H9 (cell line): ENCODE results near the gene DAPK2. TPM values are rescaled to one million over a fixed set of nuclear protein-coding genes. Genes with fewer than 3 reads are reported as not detected.

Source experiments
- DNase-seq: peaks from one replicate; pipeline ENCODE4 v3.0.0-alpha.2; 2017
- H2AFZ ChIP-seq: one replicate; pipeline ENCODE4 v1.6.1; 2013; ENCODE audit warnings: mild to moderate bottlenecking, low read length, control low read depth, moderate library complexity
- H2AK5ac ChIP-seq: 2 replicates; pipeline ENCODE4 v1.6.1; 2013; ENCODE audit warnings: low read length, control low read depth, mixed read lengths; ENCODE audit not compliant: insufficient read length
- H2BK120ac ChIP-seq: one replicate; pipeline ENCODE4 v1.6.1; 2013; ENCODE audit warnings: low read depth, mild to moderate bottlenecking, low read length, control low read depth, inconsistent platforms; ENCODE audit not compliant: poor library complexity, severe bottlenecking
- H2BK12ac ChIP-seq: 2 replicates; pipeline ENCODE4 v1.6.1; 2013; ENCODE audit warnings: low read length, control low read depth, mixed read lengths, low read depth; ENCODE audit not compliant: insufficient read length
- H2BK15ac ChIP-seq: 2 replicates; pipeline ENCODE4 v1.6.1; 2013; ENCODE audit warnings: low read depth, low read length, control low read depth
- H2BK20ac ChIP-seq: one replicate; pipeline ENCODE4 v1.6.1; 2013; ENCODE audit warnings: low read depth, mild to moderate bottlenecking, low read length, control low read depth, inconsistent platforms; ENCODE audit not compliant: poor library complexity, severe bottlenecking
- H2BK5ac ChIP-seq: 2 replicates; pipeline ENCODE4 v1.6.1; 2013; ENCODE audit warnings: low read length, control low read depth, mixed read lengths; ENCODE audit not compliant: insufficient read length
- H3K14ac ChIP-seq: 2 replicates; pipeline ENCODE4 v1.6.1; 2013; ENCODE audit warnings: low read length, control low read depth; ENCODE audit not compliant: insufficient read depth
- H3K18ac ChIP-seq: 2 replicates; pipeline ENCODE4 v1.6.1; 2013; ENCODE audit warnings: low read depth, mild to moderate bottlenecking, mixed read lengths, low read length, control low read depth; ENCODE audit not compliant: insufficient read length
- H3K23ac ChIP-seq: 2 replicates; pipeline ENCODE4 v1.6.1; 2013; ENCODE audit warnings: low read length, control low read depth, mixed read lengths, low read depth; ENCODE audit not compliant: insufficient read length
- H3K23me2 ChIP-seq: 2 replicates; pipeline ENCODE4 v1.6.1; 2013; ENCODE audit warnings: low read depth, mild to moderate bottlenecking, mixed read lengths, low read length, control low read depth; ENCODE audit not compliant: insufficient read length, poor library complexity, severe bottlenecking
- H3K27ac ChIP-seq: 2 replicates; pipeline ENCODE4 v1.5.1; 2013; ENCODE audit warnings: low read length, control low read depth, mixed read lengths, low read depth; ENCODE audit not compliant: insufficient read length
- H3K27me3 ChIP-seq: 2 replicates; pipeline ENCODE4 v1.6.1; 2013; ENCODE audit warnings: low read length, control low read depth, inconsistent platforms; ENCODE audit not compliant: insufficient read depth
- H3K4ac ChIP-seq: 2 replicates; pipeline ENCODE4 v1.6.1; 2013; ENCODE audit warnings: low read depth, mild to moderate bottlenecking, control low read depth, inconsistent platforms, low read length, moderate library complexity
- H3K4me1 ChIP-seq: 2 replicates; pipeline ENCODE4 v1.6.1; 2013; ENCODE audit warnings: low read length, control low read depth, inconsistent platforms; ENCODE audit not compliant: insufficient read depth
- H3K4me2 ChIP-seq: 2 replicates; pipeline ENCODE4 v1.6.1; 2013; ENCODE audit warnings: low read length, control low read depth, mixed read lengths; ENCODE audit not compliant: insufficient read length, insufficient read depth
- H3K56ac ChIP-seq: 2 replicates; pipeline ENCODE4 v1.6.1; 2013; ENCODE audit warnings: low read depth, mild to moderate bottlenecking, mixed read lengths, low read length, control low read depth; ENCODE audit not compliant: insufficient read length
- H3K79me1 ChIP-seq: 2 replicates; pipeline ENCODE4 v1.6.1; 2013; ENCODE audit warnings: low read depth, mild to moderate bottlenecking, moderate library complexity, low read length, control low read depth, inconsistent platforms; ENCODE audit not compliant: insufficient read depth, poor library complexity, severe bottlenecking
- H3K79me2 ChIP-seq: 2 replicates; pipeline ENCODE4 v1.6.1; 2013; ENCODE audit warnings: low read length, control low read depth, inconsistent platforms; ENCODE audit not compliant: insufficient read depth
- H3K9ac ChIP-seq: 2 replicates; pipeline ENCODE4 v1.6.1; 2013; ENCODE audit warnings: low read length, control low read depth, mixed read lengths; ENCODE audit not compliant: insufficient read length; ENCODE audit errors: extremely low read depth
- H3K9me3 ChIP-seq: one replicate; pipeline ENCODE4 v1.6.1; 2013; ENCODE audit warnings: low read depth, low read length, inconsistent platforms; ENCODE audit not compliant: control insufficient read depth
- H3T11ph ChIP-seq: one replicate; pipeline ENCODE4 v1.6.1; 2013; ENCODE audit warnings: mild to moderate bottlenecking, low read length, control low read depth, inconsistent platforms
- H4K20me1 ChIP-seq: one replicate; pipeline ENCODE4 v1.6.1; 2013; ENCODE audit not compliant: control insufficient read depth, insufficient read length, insufficient read depth
- H4K5ac ChIP-seq: 2 replicates; pipeline ENCODE4 v1.6.1; 2013; ENCODE audit warnings: low read depth, mild to moderate bottlenecking, mixed read lengths, low read length, control low read depth; ENCODE audit not compliant: insufficient read length
- H4K8ac ChIP-seq: replicated peaks from 2 replicates; pipeline ENCODE4 v1.6.1; 2013; ENCODE audit warnings: low read length, control low read depth, mixed read lengths, low read depth; ENCODE audit not compliant: insufficient read length
- H4K91ac ChIP-seq: 2 replicates; pipeline ENCODE4 v1.6.1; 2013; ENCODE audit warnings: low read depth, mild to moderate bottlenecking, moderate library complexity, mixed read lengths, low read length, control low read depth; ENCODE audit not compliant: insufficient read length
- H3K27ac Mint-ChIP-seq, 3 experiments: 2 replicates in 2 of 3; 3 replicates in 1 of 3; pipeline ENCODE4 v1.8.0; 2020 to 2021; ENCODE audit warnings: mixed read lengths in 3 of 3, mild to moderate bottlenecking in 1 of 3, moderate library complexity in 1 of 3
- H3K27me3 Mint-ChIP-seq: 2 replicates; pipeline ENCODE4 v1.8.0; 2021; ENCODE audit warnings: low read depth, mild to moderate bottlenecking, moderate library complexity, mixed read lengths
- H3K36me3 Mint-ChIP-seq, 3 experiments: 2 replicates in 2 of 3; 3 replicates in 1 of 3; pipeline ENCODE4 v1.8.0; 2020 to 2021; ENCODE audit warnings: low read depth in 3 of 3, mixed read lengths in 3 of 3; ENCODE audit not compliant: insufficient read depth in 1 of 3
- H3K4me1 Mint-ChIP-seq, 2 experiments: 2 replicates each; pipeline ENCODE4 v1.8.0; 2020; ENCODE audit warnings: mixed read lengths in 2 of 2
- H3K4me3 Mint-ChIP-seq, 2 experiments: 2 replicates in 1 of 2; 3 replicates in 1 of 2; pipeline ENCODE4 v1.8.0; 2020 to 2021; ENCODE audit warnings: mild to moderate bottlenecking in 2 of 2, mixed read lengths in 2 of 2, moderate library complexity in 1 of 2
- H3K9me3 Mint-ChIP-seq, 2 experiments: 2 replicates in 1 of 2; 3 replicates in 1 of 2; pipeline ENCODE4 v1.8.0; 2020; ENCODE audit warnings: mild to moderate bottlenecking in 2 of 2, mixed read lengths in 2 of 2, moderate library complexity in 1 of 2
- WGBS: extraction: QIAGEN DNeasy Blood & Tissue Kit; methylation state at CpG from one replicate; pipeline ENCODE4 v1.1.7; 2013; ENCODE audit warnings: missing lambda C conversion rate, low lambda C conversion rate, mixed read lengths; ENCODE audit not compliant: insufficient read length; ENCODE audit errors: extremely low coverage; 5-methylcytosine and 5-hydroxymethylcytosine counted together
- total RNA-seq: library from RNA; stranded (reverse); gene quantifications from 2 replicates; pipeline ENCODE4 v1.2.1, GENCODE V29; 2021
- TF ChIP-seq, protein P1 (sequence below): fragments of 200-600 bp; sonication (generic); conservative IDR thresholded peaks from 3 replicates; pipeline ENCODE4 v1.8.0; 2021; ENCODE audit warnings: antibody characterized with exemption, mild to moderate bottlenecking

DAPK2 gene
- total RNA-seq, 1 experiment from 2014 or later, result 3.5 TPM

GRCh38 chr15:64095431-64095794, 49.1 kb upstream of the DAPK2 start:
- H3K9ac ChIP-seq, result no peak overlapping the region
- H3K18ac ChIP-seq, result no peak overlapping the region
- no peak overlapping the region for H2AFZ ChIP-seq
- H2BK20ac ChIP-seq, result no peak overlapping the region
- Mint-ChIP-seq H3K27ac (no peak overlapping the region), H3K27me3 (no peaks in the 10 kb centered on the region), H3K4me3 (peak overlapping the region; percentile 95 to 99), H3K9me3 (no peaks in the 10 kb centered on the region), H3K36me3 (peaks cover 1 to 4% (median 3%) of the 10 kb centered on the region in 3 experiments; a peak in 2 of 7 replicates), H3K4me1 (peaks cover 28 to 46% of the 10 kb centered on the region in 2 experiments)
- WGBS, result no CpG with 5 or more reads among the region's 4 CpGs
- H4K20me1 ChIP-seq, result no peaks in the 10 kb centered on the region
- peak overlapping the region; percentile 94 for H3K4me2 ChIP-seq
- no peaks in the 10 kb centered on the region for H3K4me1 ChIP-seq
- TF ChIP-seq, protein P1, sequence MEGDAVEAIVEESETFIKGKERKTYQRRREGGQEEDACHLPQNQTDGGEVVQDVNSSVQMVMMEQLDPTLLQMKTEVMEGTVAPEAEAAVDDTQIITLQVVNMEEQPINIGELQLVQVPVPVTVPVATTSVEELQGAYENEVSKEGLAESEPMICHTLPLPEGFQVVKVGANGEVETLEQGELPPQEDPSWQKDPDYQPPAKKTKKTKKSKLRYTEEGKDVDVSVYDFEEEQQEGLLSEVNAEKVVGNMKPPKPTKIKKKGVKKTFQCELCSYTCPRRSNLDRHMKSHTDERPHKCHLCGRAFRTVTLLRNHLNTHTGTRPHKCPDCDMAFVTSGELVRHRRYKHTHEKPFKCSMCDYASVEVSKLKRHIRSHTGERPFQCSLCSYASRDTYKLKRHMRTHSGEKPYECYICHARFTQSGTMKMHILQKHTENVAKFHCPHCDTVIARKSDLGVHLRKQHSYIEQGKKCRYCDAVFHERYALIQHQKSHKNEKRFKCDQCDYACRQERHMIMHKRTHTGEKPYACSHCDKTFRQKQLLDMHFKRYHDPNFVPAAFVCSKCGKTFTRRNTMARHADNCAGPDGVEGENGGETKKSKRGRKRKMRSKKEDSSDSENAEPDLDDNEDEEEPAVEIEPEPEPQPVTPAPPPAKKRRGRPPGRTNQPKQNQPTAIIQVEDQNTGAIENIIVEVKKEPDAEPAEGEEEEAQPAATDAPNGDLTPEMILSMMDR, result no peak
- DNase-seq, result no peak
- no peaks in the 10 kb centered on the region; the same call in 1 of the 2 replicates for H3K79me2 ChIP-seq
- no peak overlapping the region for H3K23ac ChIP-seq
- no peak overlapping the region for H2BK120ac ChIP-seq
- H3K23me2 ChIP-seq, result peaks cover 12% of the 10 kb centered on the region
- H2BK12ac ChIP-seq, result no peak overlapping the region
- H3K56ac ChIP-seq, result no peak overlapping the region
- H4K91ac ChIP-seq, result no peak overlapping the region
- no peaks in the 10 kb centered on the region for H3K9me3 ChIP-seq
- no peaks in the 10 kb centered on the region for H3K27me3 ChIP-seq
- no peak overlapping the region for H2AK5ac ChIP-seq
- H4K5ac ChIP-seq, result no peak overlapping the region
- no peak overlapping the region for H2BK5ac ChIP-seq
- no peak overlapping the region for H4K8ac ChIP-seq
- no peak overlapping the region for H3T11ph ChIP-seq
- no peak overlapping the region for H2BK15ac ChIP-seq
- H3K79me1 ChIP-seq, result peaks cover 2% of the 10 kb centered on the region
- no peak overlapping the region for H3K27ac ChIP-seq
- H3K14ac ChIP-seq, result no peak overlapping the region
- H3K4ac ChIP-seq, result no peak overlapping the region
